K562 (cell line): ENCODE data around the gene INTS1. TPM values are rescaled to one million over a fixed set of nuclear protein-coding genes. Genes with fewer than 3 reads are reported as not detected.

Experiments
- ATAC-seq: fragments of 200-7000 bp; cut with Tn5 transposase; 3 replicates; pipeline ENCODE4 v1.9.1; 2020; ENCODE audit warnings: moderate library complexity
- BruUV-seq: library from RNA; stranded (reverse); fragments of 400-500 nt; replicated peaks from 2 replicates; lab custom pipeline; 2021; lab: Mats Ljungman, UMichigan
- CTCF ChIA-PET: fragments of 300-600 bp; formaldehyde crosslinking; extraction: SDS; loops from one replicate; lab custom pipeline; 2021; ENCODE audit warnings: low intra/inter-chr PET ratio; lab: Yijun Ruan, JAX
- POLR2A ChIA-PET: fragments of 300-600, 350-650 bp; sonication (Branson Sonifier 250); formaldehyde crosslinking; extraction: SDS; loops from one replicate; lab custom pipeline; 2021; ENCODE audit warnings: antibody characterized with exemption, inconsistent platforms; lab: Yijun Ruan, JAX
- DNase-seq, 4 experiments: peaks; one replicate each; pipeline versions ENCODE4 v3.0.0 to v3.0.0-alpha.2; 2011 to 2018; ENCODE audit warnings: low spot score in 3 of 4, mixed read lengths in 3 of 4; ENCODE audit errors: extremely low read depth in 1 of 4
- FAIRE-seq: peaks from 2 replicates; lab custom pipeline; 2011; peaks lifted over from hg19 to GRCh38; lab: Jason Lieb, UNC
- H2AFZ ChIP-seq: 2 replicates; pipeline ENCODE4 v1.6.0; 2011; ENCODE audit warnings: low read depth, low read length, control low read depth, inconsistent platforms
- H3K27ac ChIP-seq: fragments of 200-600 bp; 3 replicates; pipeline ENCODE4 v1.8.0; 2011; ENCODE audit warnings: low read depth, mild to moderate bottlenecking, control low read depth, inconsistent platforms, low read length, moderate library complexity, mixed read lengths; ENCODE audit errors: extremely low read depth
- H3K27me3 ChIP-seq, 2 experiments: fragments of 300-600 bp in 1 of 2; 2 replicates in 1 of 2; 3 replicates in 1 of 2; pipeline versions ENCODE4 v1.6.0 to v1.8.0; 2011; ENCODE audit warnings: inconsistent platforms in 2 of 2, low read length in 2 of 2, mild to moderate bottlenecking in 1 of 2, mixed read lengths in 1 of 2, moderate library complexity in 1 of 2; ENCODE audit not compliant: control insufficient read depth in 2 of 2, insufficient read depth in 2 of 2
- H3K36me3 ChIP-seq: fragments of 300-600 bp; 3 replicates; pipeline ENCODE4 v1.8.0; 2011; ENCODE audit warnings: mild to moderate bottlenecking, low read length, inconsistent platforms; ENCODE audit not compliant: control insufficient read depth, insufficient read depth
- H3K4me1 ChIP-seq, 2 experiments: fragments of 200-600 bp in 1 of 2; replicated peaks in 1 of 2; 2 replicates in 1 of 2; 3 replicates in 1 of 2; pipeline versions ENCODE4 v1.5.1 to v1.8.0; 2011; ENCODE audit warnings: inconsistent platforms in 2 of 2, low read length in 2 of 2, mild to moderate bottlenecking in 1 of 2, mixed read lengths in 1 of 2, moderate library complexity in 1 of 2; ENCODE audit not compliant: control insufficient read depth in 2 of 2, insufficient read depth in 2 of 2
- H3K4me2 ChIP-seq: 2 replicates; pipeline ENCODE4 v1.6.1; 2011; ENCODE audit warnings: low read length, control low read depth, inconsistent platforms, mixed read lengths; ENCODE audit not compliant: insufficient read depth
- H3K4me3 ChIP-seq: fragments of 200-600 bp; sonication (generic), shearing (Covaris generic); 2 replicates; pipeline ENCODE4 v1.5.1; 2016; ENCODE audit warnings: control low read depth, inconsistent platforms
- H3K79me2 ChIP-seq: fragments of 200-600 bp; 3 replicates; pipeline ENCODE4 v1.8.0; 2011; ENCODE audit warnings: low read length, inconsistent platforms; ENCODE audit not compliant: control insufficient read depth, insufficient read depth
- H3K9ac ChIP-seq, 2 experiments: 2 replicates each; pipeline versions ENCODE4 v1.6.0 to v1.6.1; 2011; ENCODE audit warnings: low read depth in 2 of 2, low read length in 2 of 2, control low read depth in 1 of 2, inconsistent platforms in 1 of 2, mild to moderate bottlenecking in 1 of 2, mixed read lengths in 1 of 2; ENCODE audit not compliant: insufficient read depth in 1 of 2
- H3K9me1 ChIP-seq: one replicate; pipeline ENCODE4 v1.6.0; 2011; ENCODE audit warnings: inconsistent platforms, mild to moderate bottlenecking, low read length, moderate library complexity; ENCODE audit not compliant: control insufficient read depth, insufficient read depth
- H3K9me3 ChIP-seq: replicated peaks from 2 replicates; pipeline ENCODE4 v1.5.1; 2011; ENCODE audit warnings: low read depth, low read length, inconsistent platforms; ENCODE audit not compliant: control insufficient read depth, insufficient read depth
- H4K20me1 ChIP-seq: replicated peaks from 2 replicates; pipeline ENCODE4 v1.6.1; 2011; ENCODE audit warnings: low read length, inconsistent platforms, mixed read lengths; ENCODE audit not compliant: control insufficient read depth, insufficient read depth
- ARID1B ChIP-seq: fragments of 450-650 bp; IDR thresholded peaks from 2 replicates; pipeline ENCODE4 v1.6.1; 2016; ENCODE audit warnings: antibody characterized with exemption, mild to moderate bottlenecking, inconsistent platforms
- DDX20 ChIP-seq: fragments of 450-650 bp; IDR thresholded peaks from 2 replicates; pipeline ENCODE4 v1.6.1; 2016; ENCODE audit warnings: missing genetic modification characterization, low read depth, mild to moderate bottlenecking, missing compliant biosample characterization, moderate library complexity
- EGR1 ChIP-seq: fragments of 450-650 bp; conservative IDR thresholded peaks from 2 replicates; pipeline ENCODE4 v1.6.1; 2017; ENCODE audit warnings: mild to moderate bottlenecking
- ESRRA ChIP-seq: fragments of 450-650 bp; IDR thresholded peaks from 2 replicates; pipeline ENCODE4 v1.6.1; 2014; ENCODE audit warnings: low read depth, mild to moderate bottlenecking, moderate library complexity, borderline replicate concordance
- HDAC1 ChIP-seq, 2 experiments: fragments of 450-650 bp; IDR thresholded peaks; 2 replicates each; pipeline ENCODE4 v1.6.1; 2016 to 2017; ENCODE audit warnings: inconsistent platforms in 1 of 2, mild to moderate bottlenecking in 1 of 2, moderate library complexity in 1 of 2
- PRDM10 ChIP-seq: fragments of 450-650 bp; IDR thresholded peaks from 2 replicates; pipeline ENCODE4 v1.6.1; 2018; ENCODE audit not compliant: partially characterized antibody
- SIN3A ChIP-seq, 2 experiments: fragments of 150-350 bp in 1 of 2; IDR thresholded peaks; 2 replicates each; pipeline ENCODE4 v1.6.1; 2011 to 2016; ENCODE audit warnings: borderline replicate concordance in 2 of 2, low read depth in 2 of 2, low read length in 2 of 2, mild to moderate bottlenecking in 2 of 2, moderate library complexity in 2 of 2; ENCODE audit not compliant: control insufficient read depth in 1 of 2
- SMARCE1 ChIP-seq: fragments of 450-650 bp; IDR thresholded peaks from 2 replicates; pipeline ENCODE4 v1.7.1; 2016; ENCODE audit warnings: mild to moderate bottlenecking
- TFAP4 ChIP-seq: sonication (generic); formaldehyde crosslinking; IDR thresholded peaks from 2 replicates; pipeline ENCODE4 v1.8.0; 2022; ENCODE audit warnings: missing genetic modification reagents, mild to moderate bottlenecking, moderate library complexity, borderline replicate concordance
- ZNF197 ChIP-seq: fragments of 200-800 bp; sonication (Bioruptor generic); IDR thresholded peaks from 2 replicates; pipeline ENCODE4 v1.6.1; 2016; ENCODE audit warnings: low read depth, missing genetic modification characterization, missing compliant biosample characterization
- ZNF592 ChIP-seq: fragments of 450-650 bp; IDR thresholded peaks from 2 replicates; pipeline ENCODE4 v1.6.1; 2017; ENCODE audit warnings: antibody characterized with exemption, mild to moderate bottlenecking
- WGBS: fragments of 100-300 bp; shearing (Covaris generic); methylation state at CpG from one replicate; pipeline ENCODE4 v1.1.6; 2016; ENCODE audit warnings: low coverage, mixed read lengths; ENCODE audit not compliant: insufficient coverage; ENCODE audit errors: missing lambda C conversion rate; 5-methylcytosine and 5-hydroxymethylcytosine counted together
- in situ Hi-C: fragments of 300-500 bp; cut with MboI; formaldehyde crosslinking; loops from 4 replicates; pipeline ENCODE4 v1.15.0; 2018; ENCODE audit warnings: inconsistent platforms, mixed read lengths
- intact Hi-C: fragments of 100-400 bp; cut with micrococcal nuclease; formaldehyde crosslinking; loops from 2 replicates; pipeline ENCODE4 v1.14.2; 2022
- polyA plus RNA-seq, 8 experiments: library from polyadenylated mRNA; depleted of rRNA in 4 of 8; stranded (reverse) in 5 of 8; unstranded in 3 of 8; fragments of >200 nt; fragmentation: Nextera tagmentation in 2 of 8; fragmentation: Illumina TruSeq in 1 of 8; extraction: Ambion mirVana in 2 of 8; extraction: Trizol in 1 of 8; gene quantifications; 2 replicates each; pipeline versions ENCODE4 v1.2.1 to v1.2.3, GENCODE V29; 2011 to 2014; ENCODE audit warnings: inconsistent platforms in 1 of 8, missing spikeins in 1 of 8
- total RNA-seq, 7 experiments: library from RNA; depleted of rRNA in 6 of 7; stranded (reverse); fragments of >200 nt in 6 of 7; fragmentation: Illumina TruSeq in 2 of 7; extraction: Trizol in 2 of 7; gene quantifications; 2 replicates each; pipeline versions ENCODE4 v1.2.1 to v1.2.3, GENCODE V29; 2011 to 2021; ENCODE audit warnings: low replicate concordance in 1 of 7

The INTS1 gene
- total and polyA plus RNA-seq, 9 of the 15 experiments (the other 6 are each of a cell fraction or from before 2014, with no cell fraction given) = 0.34 to 119 (median 18.5) TPM

GRCh38 chr7:1533547-1534329 lies 29.5 kb upstream of the INTS1 start:
- peaks cover 19% of the 10 kb centered on the region; the same call in 2 of the 3 replicates for H3K36me3 ChIP-seq
- peak; percentile 97 for FAIRE-seq
- H3K4me2 ChIP-seq = no peak overlapping the region
- peak overlapping the region; percentile 59; the same call in 1 of the 3 replicates for H3K27ac ChIP-seq
- ChIA-PET POLR2A (interaction anchor here (0.6 to 1.7 kb wide), 9 partner anchors 8 to 485 kb away, joined by 3 to 6 read pairs (median 3); no protein-coding TSS in a partner anchor), CTCF (no interaction called here)
- peaks cover 0 to 3% of the 10 kb centered on the region in 2 experiments; a peak in 2 of 5 replicates for H3K27me3 ChIP-seq
- H4K20me1 ChIP-seq = peaks cover 53% of the 10 kb centered on the region
- peak; percentile 82 for ATAC-seq
- peak overlapping the region in 1 of 2 experiments; percentile 84; a peak in 2 of 4 replicates for H3K9ac ChIP-seq
- DNase-seq = peak; percentile 49 to 88 (median 67)
- in situ Hi-C loops = no loop called here
- no TSS peak for BruUV-seq
- WGBS = 44% methylated on average over 15 of the region's 24 CpGs
- H3K9me3 ChIP-seq = no peaks in the 10 kb centered on the region
- peaks cover 14% of the 10 kb centered on the region for H3K9me1 ChIP-seq
- H3K4me1 ChIP-seq = peaks cover 45 to 88% of the 10 kb centered on the region in 2 experiments
- peaks cover 73% of the 10 kb centered on the region for H3K79me2 ChIP-seq
- H2AFZ ChIP-seq = no peak overlapping the region
- intact Hi-C loops = no loop called here
- H3K4me3 ChIP-seq = no peak overlapping the region
- TF ChIP-seq ZNF592 = no peak
- peak; percentile 52; the same call in 1 of the 2 replicates for TF ChIP-seq ESRRA
- TF ChIP-seq ARID1B = peak; percentile 47; the same call in 1 of the 2 replicates
- no peak for TF ChIP-seq ZNF197 (CRISPR knock-in tag)
- peak; percentile 31; the same call in 1 of the 2 replicates for TF ChIP-seq SMARCE1
- peak in 1 of 2 experiments; percentile 38; a peak in 1 of 4 replicates for TF ChIP-seq SIN3A (IDR thresholded peaks at IDR 0.05; ENCODE audit: borderline replicate concordance in 2 of 2, control insufficient read depth in 1 of 2, low read depth in 2 of 2, low read length in 2 of 2)
- no peak for TF ChIP-seq DDX20 (tag)
- TF ChIP-seq HDAC1 (IDR thresholded peaks at IDR 0.05) = peak in 1 of 2 experiments; percentile 77; a peak in 2 of 4 replicates
- TF ChIP-seq PRDM10 = peak; percentile 30
- TF ChIP-seq TFAP4 (CRISPR knock-in tag) = peak; percentile 51; the same call in 1 of the 2 replicates
- 0 out of 2 replicates have a peak, but pooled peaks have one; percentile 4 for TF ChIP-seq EGR1
